Measurements from ENCODE around the gene GYS1.

Gene GYS1

DNA sequence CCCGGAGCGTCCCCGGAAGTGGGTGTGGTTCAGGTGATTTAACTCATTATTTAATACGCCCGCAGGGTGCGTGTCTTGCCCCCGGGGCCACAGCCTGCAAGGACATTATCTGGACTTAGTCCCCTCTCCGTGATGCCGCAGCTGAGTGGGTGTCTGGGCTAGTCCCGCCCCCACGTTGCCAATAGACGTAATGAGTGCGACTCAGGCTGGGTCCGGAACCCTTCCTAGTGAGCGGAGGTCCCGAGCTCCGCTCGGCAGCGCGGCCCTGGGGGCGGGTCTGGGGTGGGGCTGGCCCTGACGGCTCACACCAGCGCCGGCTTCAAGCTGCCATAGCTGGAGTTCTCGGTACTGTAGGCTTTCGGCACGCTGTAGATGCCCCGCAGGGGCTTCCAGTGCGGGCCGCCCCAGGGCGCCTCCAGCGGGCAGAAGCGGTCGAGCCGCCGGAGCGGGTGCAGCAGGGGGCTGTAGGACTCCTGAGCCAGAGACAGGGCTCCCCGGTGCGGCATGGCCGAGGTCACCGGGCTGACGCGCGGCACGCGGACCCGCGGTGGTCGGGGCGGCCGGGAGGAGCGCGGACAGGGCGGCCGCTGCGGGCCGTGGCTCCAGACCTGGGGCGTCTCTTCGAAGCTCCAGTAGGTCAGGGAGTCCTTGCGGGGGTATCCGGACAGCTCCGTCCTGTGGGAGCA is 24.7 kb upstream of the GYS1 start:
- no peak overlapping the region for H3K9ac ChIP-seq (ENCODE audit: low read depth, low read length, poor library complexity, severe bottlenecking)
- no peaks in the 10 kb centered on the region for H3K79me2 ChIP-seq (ENCODE audit: insufficient read depth, low read length)
- TF ChIP-seq, protein P1, sequence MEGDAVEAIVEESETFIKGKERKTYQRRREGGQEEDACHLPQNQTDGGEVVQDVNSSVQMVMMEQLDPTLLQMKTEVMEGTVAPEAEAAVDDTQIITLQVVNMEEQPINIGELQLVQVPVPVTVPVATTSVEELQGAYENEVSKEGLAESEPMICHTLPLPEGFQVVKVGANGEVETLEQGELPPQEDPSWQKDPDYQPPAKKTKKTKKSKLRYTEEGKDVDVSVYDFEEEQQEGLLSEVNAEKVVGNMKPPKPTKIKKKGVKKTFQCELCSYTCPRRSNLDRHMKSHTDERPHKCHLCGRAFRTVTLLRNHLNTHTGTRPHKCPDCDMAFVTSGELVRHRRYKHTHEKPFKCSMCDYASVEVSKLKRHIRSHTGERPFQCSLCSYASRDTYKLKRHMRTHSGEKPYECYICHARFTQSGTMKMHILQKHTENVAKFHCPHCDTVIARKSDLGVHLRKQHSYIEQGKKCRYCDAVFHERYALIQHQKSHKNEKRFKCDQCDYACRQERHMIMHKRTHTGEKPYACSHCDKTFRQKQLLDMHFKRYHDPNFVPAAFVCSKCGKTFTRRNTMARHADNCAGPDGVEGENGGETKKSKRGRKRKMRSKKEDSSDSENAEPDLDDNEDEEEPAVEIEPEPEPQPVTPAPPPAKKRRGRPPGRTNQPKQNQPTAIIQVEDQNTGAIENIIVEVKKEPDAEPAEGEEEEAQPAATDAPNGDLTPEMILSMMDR (conservative IDR thresholded peaks at IDR 0.05; ENCODE audit: low read length) = no peak; the same call in 1 of the 2 replicates
- H3F3A ChIP-seq (ENCODE audit: low read depth) = no peaks in the 10 kb centered on the region
- no peak overlapping the region for H3K4me3 ChIP-seq (ENCODE audit: low read length, poor library complexity, severe bottlenecking)
- peaks cover 7% of the 10 kb centered on the region for H3K4me1 ChIP-seq (ENCODE audit: insufficient read depth, low read length, poor library complexity, severe bottlenecking)
- H3K27me3 ChIP-seq (ENCODE audit: insufficient read depth, low read length, poor library complexity, severe bottlenecking) = no peaks in the 10 kb centered on the region
- no peak overlapping the region for H2AFZ ChIP-seq (ENCODE audit: low read length)
- H4K20me1 ChIP-seq (ENCODE audit: insufficient read depth, low read length, poor library complexity, severe bottlenecking) = no peaks in the 10 kb centered on the region
- H3K9me3 ChIP-seq (ENCODE audit: insufficient read depth, low read depth, low read length) = no peaks in the 10 kb centered on the region
- H3K4me2 ChIP-seq (ENCODE audit: low read depth, low read length, poor library complexity, severe bottlenecking) = no peak overlapping the region
- H3K9me2 ChIP-seq (replicated peaks; ENCODE audit: low read depth, low read length) = no peaks in the 10 kb centered on the region
- H3K36me3 ChIP-seq (ENCODE audit: insufficient read depth, low read length) = peaks cover 20% of the 10 kb centered on the region; the same call in 1 of the 2 replicates

DNA sequence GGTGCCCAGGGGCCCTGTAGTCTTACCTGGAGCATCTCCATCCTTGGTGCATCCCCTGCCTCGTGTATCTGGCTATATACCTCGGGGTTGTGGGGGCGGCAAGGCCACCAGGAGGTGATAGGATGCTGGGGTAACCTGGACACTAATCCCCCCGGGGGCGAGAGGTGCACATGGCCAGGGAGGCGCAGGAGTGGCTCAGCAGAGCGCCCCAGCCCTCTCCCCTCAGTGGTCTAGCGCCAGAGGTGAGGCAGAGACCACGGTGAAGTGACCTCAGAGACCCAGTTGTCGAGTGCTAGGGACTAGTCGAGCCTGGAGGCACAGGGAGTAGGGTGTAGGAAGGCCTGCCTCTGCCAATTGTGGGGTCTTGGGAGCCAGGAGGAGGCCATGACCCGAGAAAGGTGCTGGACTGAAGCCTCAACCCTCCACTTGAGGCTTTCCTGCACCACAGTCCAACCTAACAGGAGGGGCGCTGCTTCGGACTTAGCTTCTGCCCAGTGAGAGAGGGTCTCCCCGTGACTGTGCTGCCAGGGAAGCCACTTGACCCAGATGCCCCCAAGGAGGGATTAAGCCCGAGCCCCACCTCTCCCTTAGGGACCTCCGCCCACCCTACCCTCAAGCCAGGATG is 24.0 kb upstream of the GYS1 start, which contains the start of gene LHB:
Gene LHB (minus strand): TSS at position 51 of the 625 bp plus-strand sequence. CDS start 10 bp downstream, at position 41.
- H3K9ac ChIP-seq (ENCODE audit: low read depth, low read length, poor library complexity, severe bottlenecking) = no peak within 1 kb of the TSS
- H3K4me1 ChIP-seq (ENCODE audit: insufficient read depth, low read length, poor library complexity, severe bottlenecking) = peaks cover 7% of the 10 kb centered on the region
- H3K4me3 ChIP-seq (ENCODE audit: low read length, poor library complexity, severe bottlenecking) = no peak within 1 kb of the TSS
- H3K79me2 ChIP-seq (ENCODE audit: insufficient read depth, low read length) = no peaks in the 10 kb centered on the region
- H3F3A ChIP-seq (ENCODE audit: low read depth) = no peaks in the 10 kb centered on the region
- H3K27me3 ChIP-seq (ENCODE audit: insufficient read depth, low read length, poor library complexity, severe bottlenecking) = no peaks in the 10 kb centered on the region
- no peak within 1 kb of the TSS for H2AFZ ChIP-seq (ENCODE audit: low read length)
- peaks cover 25% of the 10 kb centered on the region; the same call in 1 of the 2 replicates for H3K36me3 ChIP-seq (ENCODE audit: insufficient read depth, low read length)
- TF ChIP-seq, protein P1 (conservative IDR thresholded peaks at IDR 0.05; ENCODE audit: low read length) = no peak
- no peaks in the 10 kb centered on the region for H4K20me1 ChIP-seq (ENCODE audit: insufficient read depth, low read length, poor library complexity, severe bottlenecking)
- no peaks in the 10 kb centered on the region for H3K9me3 ChIP-seq (ENCODE audit: insufficient read depth, low read depth, low read length)
- no peak within 1 kb of the TSS for H3K4me2 ChIP-seq (ENCODE audit: low read depth, low read length, poor library complexity, severe bottlenecking)
- no peaks in the 10 kb centered on the region for H3K9me2 ChIP-seq (replicated peaks; ENCODE audit: low read depth, low read length)

DNA sequence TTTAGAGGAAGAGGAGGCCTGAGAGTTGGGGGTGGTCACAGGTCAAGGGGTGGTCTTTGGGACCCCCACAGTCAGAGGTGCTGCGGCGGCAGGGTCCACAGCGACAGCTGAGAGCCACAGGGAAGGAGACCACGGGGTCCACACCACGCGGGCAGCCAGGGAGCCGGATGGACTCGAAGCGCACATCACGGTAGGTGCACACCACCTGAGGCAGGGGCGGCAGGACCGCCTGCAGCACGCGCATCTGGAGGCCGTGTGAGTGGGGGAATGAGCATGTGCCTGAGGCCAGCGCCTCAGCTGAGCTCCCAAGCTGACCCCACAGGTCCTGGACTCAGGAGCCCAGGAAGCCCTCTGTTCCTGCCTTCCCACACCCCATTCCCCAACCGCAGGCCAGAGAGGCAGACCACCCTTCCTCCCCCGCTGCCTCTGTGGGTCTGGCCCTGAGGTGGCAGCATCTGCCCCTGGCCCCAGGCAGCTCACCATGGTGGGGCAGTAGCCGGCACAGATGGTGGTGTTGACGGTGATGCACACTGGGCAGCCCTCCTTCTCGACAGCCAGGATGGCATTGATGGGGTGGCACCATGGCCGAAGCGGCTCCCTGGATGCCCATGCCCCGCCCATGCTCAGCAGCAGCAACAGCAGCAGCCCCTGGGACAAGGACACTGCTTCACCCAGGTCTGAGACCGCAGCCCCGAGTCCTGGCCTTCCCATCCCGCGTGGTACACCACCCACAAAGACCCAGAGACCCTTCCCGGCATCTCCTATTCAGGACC is 23.1 kb upstream of the GYS1 start:
- no peak overlapping the region for H2AFZ ChIP-seq (ENCODE audit: low read length)
- no peaks in the 10 kb centered on the region for H3K27me3 ChIP-seq (ENCODE audit: insufficient read depth, low read length, poor library complexity, severe bottlenecking)
- TF ChIP-seq EZH2phosphoT487 (IDR thresholded peaks at IDR 0.05; ENCODE audit: borderline replicate concordance) = no peak
- TF ChIP-seq, protein P1 (conservative IDR thresholded peaks at IDR 0.05; ENCODE audit: low read length) = no peak
- H3K36me3 ChIP-seq (ENCODE audit: insufficient read depth, low read length) = peaks cover 34% of the 10 kb centered on the region; the same call in 1 of the 2 replicates
- no peaks in the 10 kb centered on the region for H3K9me2 ChIP-seq (replicated peaks; ENCODE audit: low read depth, low read length)
- no peaks in the 10 kb centered on the region for H3K9me3 ChIP-seq (ENCODE audit: insufficient read depth, low read depth, low read length)
- no peaks in the 10 kb centered on the region for H3K79me2 ChIP-seq (ENCODE audit: insufficient read depth, low read length)
- H3F3A ChIP-seq (ENCODE audit: low read depth) = no peaks in the 10 kb centered on the region
- no peak overlapping the region for H3K4me3 ChIP-seq (ENCODE audit: low read length, poor library complexity, severe bottlenecking)
- no peak overlapping the region for H3K4me2 ChIP-seq (ENCODE audit: low read depth, low read length, poor library complexity, severe bottlenecking)
- H3K9ac ChIP-seq (ENCODE audit: low read depth, low read length, poor library complexity, severe bottlenecking) = no peak overlapping the region
- peaks cover 7% of the 10 kb centered on the region for H3K4me1 ChIP-seq (ENCODE audit: insufficient read depth, low read length, poor library complexity, severe bottlenecking)
- no peaks in the 10 kb centered on the region for H4K20me1 ChIP-seq (ENCODE audit: insufficient read depth, low read length, poor library complexity, severe bottlenecking)

Measured in Loucy (cell line).